HG02759 (cell line): Measurements from ENCODE around the gene MARK1.

ENCODE experiments used
- ATAC-seq: cut with Tn5 transposase; IDR thresholded peaks from one replicate; pipeline ENCODE4 v1.9.1; 2021; ENCODE audit warnings: mild to moderate bottlenecking, moderate library complexity; ENCODE audit not compliant: unreplicated experiment

MARK1 gene

DNA sequence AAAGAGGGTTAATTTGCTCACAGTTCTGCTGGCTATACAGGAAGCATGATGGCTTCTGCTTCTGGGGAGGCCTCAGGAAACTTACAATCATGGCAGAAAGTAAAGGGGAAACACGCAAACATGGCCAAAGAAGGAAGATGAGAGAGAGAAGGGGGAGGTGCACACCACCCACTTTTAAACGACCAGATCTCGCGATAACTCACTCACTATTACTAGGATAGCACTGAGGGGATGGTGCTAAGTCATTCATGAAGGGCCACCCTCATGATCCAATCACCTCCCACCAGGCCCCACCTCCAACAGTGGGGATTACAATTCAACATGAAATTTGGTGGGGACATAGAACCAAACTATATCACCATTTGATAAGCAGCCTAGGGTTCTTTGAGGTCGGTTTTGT, 159.9 kb downstream of the MARK1 start:
- ATAC-seq: no peak

DNA sequence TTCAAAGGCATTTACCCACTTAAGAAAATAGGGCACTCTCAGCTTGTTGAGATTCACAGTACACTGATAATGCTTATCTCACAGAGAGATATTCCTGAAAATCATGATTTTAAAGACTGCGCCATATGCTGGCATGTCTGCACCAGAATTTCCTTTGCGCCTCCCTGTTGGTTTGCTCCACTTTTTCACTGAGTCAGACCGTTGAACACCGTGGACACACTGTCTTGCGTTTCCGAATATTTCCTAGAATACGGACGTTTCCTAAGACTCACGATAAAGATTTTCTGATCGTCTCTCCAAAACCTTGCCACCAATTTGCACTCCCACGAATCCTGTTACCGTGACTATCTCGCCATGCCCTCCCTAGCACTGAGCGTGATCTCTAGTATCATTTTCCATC, 161.7 kb downstream of the MARK1 start:
- no peak for ATAC-seq

DNA sequence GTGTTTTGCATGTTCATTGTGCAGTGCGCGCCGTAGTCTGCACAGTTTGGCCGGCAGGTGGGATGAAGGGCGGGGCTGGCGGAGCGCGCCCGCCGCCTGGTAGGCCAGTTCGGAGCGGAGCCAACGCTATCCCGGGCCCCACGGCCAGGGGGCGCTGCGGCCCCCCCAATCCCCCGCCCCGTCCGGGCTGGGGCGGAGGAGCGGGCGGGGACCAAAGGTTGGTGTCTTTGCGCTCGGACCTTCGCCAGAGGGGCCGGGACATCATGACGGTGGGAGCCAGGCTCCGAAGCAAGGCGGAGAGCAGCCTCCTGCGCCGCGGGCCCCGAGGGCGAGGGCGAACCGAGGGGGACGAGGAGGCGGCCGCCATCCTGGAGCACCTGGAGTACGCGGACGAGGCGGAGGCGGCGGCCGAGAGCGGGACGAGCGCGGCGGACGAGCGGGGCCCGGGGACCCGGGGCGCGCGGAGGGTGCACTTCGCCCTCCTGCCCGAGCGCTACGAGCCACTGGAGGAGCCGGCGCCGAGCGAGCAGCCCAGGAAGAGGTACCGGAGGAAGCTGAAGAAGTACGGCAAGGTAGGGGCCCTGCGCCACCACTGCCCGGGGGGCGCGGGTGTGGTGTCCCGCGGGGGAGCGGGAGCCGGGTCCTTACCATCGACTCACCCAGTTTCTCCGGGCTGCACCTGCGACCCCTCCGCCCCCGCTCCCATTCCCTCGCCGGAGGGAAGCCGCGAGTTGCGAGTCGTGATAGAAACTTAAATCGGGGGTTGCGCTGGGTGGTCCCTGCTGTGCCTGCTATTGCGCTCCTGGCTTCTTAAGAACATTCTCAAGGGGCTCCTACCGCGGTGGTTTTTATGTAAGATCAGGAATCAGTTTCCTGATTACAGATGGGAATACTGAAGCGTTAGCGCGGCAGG, 162.5 kb downstream of the MARK1 start, which contains the start of gene C1orf115:
C1orf115 (plus strand) TSS at position 224 of the 913 bp plus-strand sequence; CDS start at position 264, 40 bp downstream.
- peak; percentile 97 for ATAC-seq

DNA sequence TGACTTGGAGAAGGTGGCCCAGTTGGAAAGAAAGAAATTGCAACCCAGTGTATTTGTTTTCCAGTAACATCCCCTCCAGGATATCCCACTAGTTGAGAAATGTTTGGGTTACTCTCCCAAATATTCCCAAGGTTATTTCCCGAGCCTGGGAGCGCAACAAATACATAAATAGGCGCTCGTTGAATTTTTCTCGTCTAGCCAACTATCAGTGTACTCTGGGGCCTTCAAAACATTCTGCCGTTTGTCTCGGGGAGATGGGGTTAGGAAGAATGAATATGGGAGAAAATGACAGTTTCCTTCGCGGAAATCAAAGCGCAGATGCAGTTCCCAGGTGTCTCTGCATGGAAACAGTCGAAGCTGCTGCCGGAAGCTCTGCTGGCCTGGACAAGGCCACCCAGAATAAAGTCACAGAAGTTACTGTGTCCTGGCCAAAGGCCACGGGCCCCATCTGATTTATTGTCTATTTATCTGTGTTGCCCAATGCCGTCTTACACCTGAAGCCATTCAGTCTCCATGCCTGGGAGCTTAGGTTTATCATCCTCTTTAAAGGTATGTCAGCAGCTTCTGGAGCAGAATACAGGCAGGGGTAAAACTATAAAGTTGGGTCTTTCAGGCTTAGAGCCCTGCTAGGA, 163.2 kb downstream of the MARK1 start:
- ATAC-seq: no peak

GRCh38 chr1:220692436-220693228, 164.7 kb downstream of the MARK1 start:
- no peak for ATAC-seq

DNA sequence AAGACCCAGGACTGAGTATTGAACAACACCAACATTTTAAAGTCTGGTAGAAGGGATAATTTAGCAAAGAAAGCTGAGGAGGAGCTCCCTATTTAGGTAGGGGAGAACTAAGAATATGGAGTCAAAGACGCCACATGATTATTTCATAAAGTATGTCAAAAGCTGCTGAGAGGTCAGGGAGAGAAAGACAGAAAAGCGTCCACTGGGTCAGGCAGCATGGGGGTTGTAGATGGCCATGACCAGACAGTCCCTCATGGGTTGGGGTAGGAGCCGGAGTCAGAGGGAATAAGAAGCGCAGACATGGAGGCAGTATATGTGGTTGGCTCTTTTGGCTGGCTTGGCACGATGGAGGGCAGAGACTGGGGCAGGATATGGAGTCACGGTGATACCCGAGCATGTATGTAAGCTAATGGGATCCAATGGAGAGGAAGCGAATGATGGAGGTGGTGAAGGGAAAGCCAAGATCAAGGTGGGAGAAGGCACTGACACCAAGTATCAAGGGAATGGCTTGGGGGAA, 167.0 kb downstream of the MARK1 start:
- ATAC-seq: no peak

GRCh38 chr1:220695426-220695825, 167.5 kb downstream of the MARK1 start:
- ATAC-seq: no peak

GRCh38 chr1:220696226-220696862, 168.4 kb downstream of the MARK1 start:
- no peak for ATAC-seq

DNA sequence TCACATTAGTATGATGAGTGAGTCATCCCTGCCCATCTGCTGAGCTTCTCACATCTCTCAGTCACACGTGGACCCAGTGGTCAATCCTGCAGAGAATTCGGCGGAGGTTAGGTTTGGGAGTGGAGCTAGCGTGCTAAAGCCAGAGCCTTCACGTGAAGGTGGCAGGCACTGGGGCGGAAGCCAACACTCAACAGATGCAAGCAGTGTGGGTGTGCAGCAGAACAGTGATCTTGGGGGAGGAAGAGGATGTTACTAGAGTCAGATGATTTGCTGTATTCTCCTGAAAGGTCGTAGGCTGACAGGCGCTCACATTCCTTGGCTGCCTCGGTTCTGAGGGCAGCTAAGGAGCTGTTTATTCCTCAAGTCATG, 168.9 kb downstream of the MARK1 start:
- no peak for ATAC-seq

GRCh38 chr1:220697326-220697725, 169.4 kb downstream of the MARK1 start:
- ATAC-seq: no peak

DNA sequence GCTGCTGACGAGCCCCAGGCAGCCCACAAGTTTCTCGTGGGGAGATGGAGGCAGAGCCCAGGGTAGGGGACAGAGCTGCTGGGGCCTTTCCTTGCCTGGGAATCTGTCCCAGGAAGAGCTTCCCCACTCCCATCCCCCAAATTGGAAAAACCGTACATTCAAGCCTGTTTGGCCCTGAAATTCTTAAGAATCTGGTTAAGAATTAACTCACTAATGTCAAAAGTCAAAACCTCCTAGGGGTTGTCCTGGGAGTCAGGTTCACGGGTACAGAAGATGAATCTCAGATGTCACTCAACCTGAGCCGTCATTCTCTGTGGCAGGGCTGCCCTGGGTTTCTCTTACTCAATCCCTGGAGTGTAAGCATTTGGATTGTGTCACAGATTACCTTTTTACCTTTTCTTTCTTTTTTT, 170.7 kb downstream of the MARK1 start:
- ATAC-seq: no peak

GRCh38 chr1:220699044-220699443, 171.1 kb downstream of the MARK1 start:
- ATAC-seq: no peak

DNA sequence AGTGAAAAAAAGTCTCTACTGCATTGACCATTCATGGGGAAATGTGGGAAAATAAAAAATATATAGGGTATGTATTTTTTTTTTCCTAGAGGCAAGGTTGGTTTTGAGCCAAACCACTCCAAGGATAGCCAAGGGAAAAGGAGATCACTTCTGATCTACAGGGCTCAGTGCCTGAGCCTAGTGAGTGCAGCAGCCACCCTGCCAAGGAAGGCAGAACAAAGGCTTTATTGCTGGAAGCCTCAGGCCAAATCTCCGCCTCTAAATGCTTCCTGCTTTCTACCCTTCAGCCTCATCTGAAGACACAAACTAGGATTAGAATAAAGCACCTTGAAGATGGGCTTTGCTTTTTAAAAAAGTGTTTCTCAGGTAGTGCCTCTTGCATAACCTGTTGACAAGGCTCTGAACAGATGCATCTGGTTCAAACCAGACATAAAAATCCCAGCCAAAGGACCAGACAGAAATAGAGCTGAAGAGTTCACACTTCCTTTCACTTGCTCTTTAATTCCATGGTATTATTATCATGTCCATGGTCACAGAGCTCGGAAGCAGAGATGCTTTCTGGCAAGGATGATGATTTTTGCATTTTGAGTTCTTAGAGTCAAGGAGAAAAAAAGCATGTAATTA, 172.7 kb downstream of the MARK1 start:
- ATAC-seq: no peak

DNA sequence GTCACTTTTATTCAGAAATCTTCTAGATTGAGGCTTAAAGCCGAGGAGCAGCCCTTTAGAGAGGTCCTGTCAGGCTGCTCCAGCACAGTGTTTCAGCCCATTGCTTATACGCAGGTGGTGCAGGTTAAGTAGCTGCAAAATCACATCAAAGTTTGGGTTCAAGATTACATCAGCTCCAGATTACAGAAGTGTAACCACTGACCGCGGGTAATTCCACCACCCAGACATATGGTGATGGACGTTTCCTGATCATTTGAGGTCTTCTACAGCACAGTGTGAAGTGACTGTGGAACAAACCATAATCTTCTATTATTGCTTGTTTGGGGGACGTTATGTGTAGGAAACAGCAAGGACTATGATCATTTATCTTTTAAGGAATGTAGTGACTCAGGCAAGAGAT, 174.0 kb downstream of the MARK1 start:
- peak; percentile 63 for ATAC-seq

- no peak for ATAC-seq
These were observed 174.9 kb downstream of the MARK1 start for GRCh38 chr1:220702733-220703270.

DNA sequence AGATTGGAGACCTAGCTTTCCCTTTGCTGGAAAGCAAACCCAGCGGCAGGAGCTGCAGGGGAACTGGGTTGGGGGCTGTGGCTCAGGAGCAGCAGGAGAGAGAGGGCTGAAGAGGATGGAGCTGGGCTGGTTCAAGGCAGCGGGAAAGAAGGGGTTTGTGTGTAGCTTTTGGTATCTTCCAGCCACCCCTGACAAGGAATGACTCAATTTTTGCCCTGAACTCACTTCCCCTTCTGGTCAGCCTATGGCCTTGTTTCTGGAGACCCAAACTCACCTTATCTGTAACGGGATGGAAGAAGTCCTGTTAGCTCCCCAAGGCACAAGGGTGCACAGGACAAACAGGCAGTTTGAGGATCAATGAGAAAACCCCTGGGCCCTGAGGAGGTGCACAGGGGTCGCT, 175.4 kb downstream of the MARK1 start:
- no peak for ATAC-seq

DNA sequence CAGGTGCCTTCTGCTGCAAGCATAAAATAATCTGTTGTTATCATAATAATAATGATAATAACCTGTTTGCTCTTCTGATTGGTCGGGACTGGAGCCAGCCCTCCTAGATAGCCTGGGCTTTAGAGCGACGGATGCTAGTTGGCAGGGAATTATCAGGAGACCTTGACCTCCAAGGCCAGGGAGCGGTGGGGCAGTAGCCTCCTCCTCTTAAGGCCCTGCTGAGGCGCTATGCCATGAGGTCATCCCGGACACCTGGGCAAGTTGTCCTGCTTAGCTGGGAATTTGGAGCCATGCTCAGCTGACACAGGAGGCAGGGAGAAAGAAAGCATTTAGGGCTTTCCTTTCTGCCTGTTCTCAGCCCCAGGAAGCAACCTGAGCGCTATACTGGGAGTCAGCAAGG, 177.8 kb downstream of the MARK1 start:
- ATAC-seq: no peak

GRCh38 chr1:220706480-220706879, 178.5 kb downstream of the MARK1 start:
- ATAC-seq: no peak

GRCh38 chr1:220707160-220707559, 179.2 kb downstream of the MARK1 start:
- no peak for ATAC-seq

DNA sequence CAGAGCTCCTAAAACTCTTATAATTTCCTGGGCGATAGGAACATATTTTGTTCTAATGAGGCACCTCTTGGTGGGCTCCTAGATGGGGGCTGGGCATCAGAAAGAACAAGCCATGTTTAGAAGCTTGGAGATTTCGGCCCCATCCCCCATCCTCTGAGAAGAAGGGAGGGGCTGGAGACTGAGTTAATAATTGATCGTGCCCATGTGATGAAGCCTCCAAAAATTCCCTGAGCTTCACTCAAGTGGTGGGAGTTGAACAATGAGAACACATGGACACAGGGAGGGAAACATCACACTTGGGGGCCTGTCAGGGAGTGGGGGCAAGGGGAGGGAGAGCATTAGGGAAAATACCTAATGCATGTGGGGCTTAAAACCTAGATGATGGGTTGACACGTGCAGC, 180.3 kb downstream of the MARK1 start:
- no peak for ATAC-seq
